Gastrocnemius medialis (tissue), 4 donors: Measurements from ENCODE around the gene CENPO.

Source experiments
- CTCF ChIP-seq, 5 experiments: fragments of 450-650 bp in 3 of 5; fragments of 200-600 bp in 2 of 5; sonication (generic) in 2 of 5; IDR thresholded peaks in 4 of 5; conservative IDR thresholded peaks in 1 of 5; 1 replicate in 4 of 5; 2 replicates in 1 of 5; pipeline ENCODE4 v1.5.1; 2016 to 2019; ENCODE audit warnings: antibody characterized with exemption in 5 of 5, mild to moderate bottlenecking in 3 of 5, moderate library complexity in 3 of 5
- POLR2A ChIP-seq, 2 donors: fragments of 450-650 bp; IDR thresholded peaks; one replicate each; pipeline ENCODE4 v1.6.1; 2017; ENCODE audit warnings: antibody characterized with exemption in 2 of 2, mild to moderate bottlenecking in 2 of 2, moderate library complexity in 2 of 2

- no peak for TF ChIP-seq POLR2A (IDR thresholded peaks at IDR 0.05)
- TF ChIP-seq CTCF (IDR thresholded peaks at IDR 0.05 in 4 of 5, conservative IDR thresholded peaks at IDR 0.05 in 1 of 5) = no peak
Observed at GRCh38 chr2:24836206-24836605, 43.0 kb downstream of the CENPO start.
